Measurements from ENCODE around the gene NCS1.

NCS1 gene

GRCh38 chr9:130176760-130177159 is 4.6 kb downstream of the NCS1 start:
- DNase-seq = no peak

GRCh38 chr9:130177898-130178805 is 5.9 kb downstream of the NCS1 start:
- no peak for DNase-seq

- DNase-seq = no peak
Observed at GRCh38 chr9:130179331-130179907, 7.2 kb downstream of the NCS1 start.

- DNase-seq = no peak
Observed at GRCh38 chr9:130180516-130180915, 8.3 kb downstream of the NCS1 start.

- DNase-seq = peak in 1 of 14 donors; percentile 39
Observed at GRCh38 chr9:130181678-130182380, 9.6 kb downstream of the NCS1 start.

GRCh38 chr9:130182381-130182909 is 10.2 kb downstream of the NCS1 start:
- DNase-seq = no peak

- peak in 2 of 14 donors; percentile 38 to 60 for DNase-seq
Observed at GRCh38 chr9:130183133-130183762, 11.0 kb downstream of the NCS1 start.

- no peak for DNase-seq
Observed at GRCh38 chr9:130185017-130185416, 12.8 kb downstream of the NCS1 start.

GRCh38 chr9:130185490-130186031 is 13.4 kb downstream of the NCS1 start:
- peak in 1 of 14 donors; percentile 64 for DNase-seq

GRCh38 chr9:130186051-130186450 is 13.8 kb downstream of the NCS1 start:
- no peak for DNase-seq

- DNase-seq = peak in 4 of 14 donors; percentile 19 to 76 (median 44)
Observed at GRCh38 chr9:130186839-130187522, 14.8 kb downstream of the NCS1 start.

GRCh38 chr9:130187523-130187846 is 15.3 kb downstream of the NCS1 start:
- DNase-seq = no peak

GRCh38 chr9:130188860-130189481 is 16.8 kb downstream of the NCS1 start:
- no peak for DNase-seq

GRCh38 chr9:130189840-130190239 is 17.6 kb downstream of the NCS1 start:
- no peak for DNase-seq

GRCh38 chr9:130191068-130191748 is 19.0 kb downstream of the NCS1 start:
- DNase-seq = no peak

GRCh38 chr9:130191749-130192120 is 19.5 kb downstream of the NCS1 start:
- peak in 6 of 14 donors; percentile 17 to 48 (median 38) for DNase-seq

GRCh38 chr9:130192382-130192999 is 20.3 kb downstream of the NCS1 start:
- DNase-seq = no peak

- no peak for DNase-seq
Observed at GRCh38 chr9:130193103-130193502, 20.9 kb downstream of the NCS1 start.

GRCh38 chr9:130193531-130194377 is 21.6 kb downstream of the NCS1 start:
- peak in 1 of 14 donors; percentile 43 for DNase-seq

Measured in C1 segment of cervical spinal cord (tissue), 14 donors.